ENCODE data around the gene SH3PXD2B. TPM values are rescaled to one million over a fixed set of nuclear protein-coding genes. Genes with fewer than 3 reads are reported as not detected.

SH3PXD2B gene
- total RNA-seq, 1 donor from 2014 or later = 62.4 TPM

- no peak for DNase-seq (ENCODE audit: low read depth)
- TF ChIP-seq CTCF (IDR thresholded peaks at IDR 0.05; ENCODE audit: insufficient read depth, low read length, poor library complexity, severe bottlenecking) = no peak
- H3K4me3 ChIP-seq (ENCODE audit: low read depth, low read length) = no peak overlapping the region
Observed at GRCh38 chr5:172450453-172450852, 3.9 kb downstream of the SH3PXD2B start.

DNA sequence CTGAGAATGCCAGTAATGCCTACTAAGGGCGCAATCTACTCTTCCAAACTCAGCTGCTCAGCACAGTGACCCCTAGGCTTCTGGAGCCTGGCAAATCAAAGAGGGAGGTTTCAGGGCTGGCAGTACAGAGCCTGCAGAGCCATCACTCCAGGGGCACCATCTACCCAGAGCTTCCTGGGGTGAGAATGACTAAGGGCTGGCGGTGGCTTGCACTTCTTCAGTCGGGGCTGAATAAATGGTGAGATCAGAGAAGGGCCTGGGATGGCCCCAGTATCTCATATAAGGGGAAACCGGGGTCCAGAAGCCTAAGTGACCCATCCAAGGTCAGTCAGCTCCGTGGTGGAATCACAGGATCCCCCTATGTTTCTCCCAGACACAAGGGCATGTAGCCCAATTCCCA, 5.3 kb downstream of the SH3PXD2B start:
- no peak for DNase-seq (ENCODE audit: low read depth)
- TF ChIP-seq CTCF (IDR thresholded peaks at IDR 0.05; ENCODE audit: insufficient read depth, low read length, poor library complexity, severe bottlenecking) = no peak
- H3K36me3 ChIP-seq (ENCODE audit: control insufficient read depth, insufficient read depth, low read length) = no peaks in the 10 kb centered on the region
- no peaks in the 10 kb centered on the region for H3K27me3 ChIP-seq (ENCODE audit: control insufficient read depth, insufficient read depth, low read length)
- no peak overlapping the region for H3K4me3 ChIP-seq (ENCODE audit: low read depth, low read length)

More at GRCh38 chr5:172450453-172450852, 3.9 kb downstream of the SH3PXD2B start:
- Histone ChIP-seq H3K27me3 (ENCODE audit: control insufficient read depth, insufficient read depth, low read length) (no peaks in the 10 kb centered on the region), H3K36me3 (ENCODE audit: control insufficient read depth, insufficient read depth, low read length) (no peaks in the 10 kb centered on the region)

GRCh38 chr5:172447646-172448365, 6.5 kb downstream of the SH3PXD2B start:
- no peaks in the 10 kb centered on the region for H3K27me3 ChIP-seq (ENCODE audit: control insufficient read depth, insufficient read depth, low read length)
- no peak for TF ChIP-seq CTCF (IDR thresholded peaks at IDR 0.05; ENCODE audit: insufficient read depth, low read length, poor library complexity, severe bottlenecking)

GRCh38 chr5:172446336-172447051, 7.8 kb downstream of the SH3PXD2B start:
- Histone ChIP-seq H3K27me3 (ENCODE audit: control insufficient read depth, insufficient read depth, low read length) (no peaks in the 10 kb centered on the region), H3K4me3 (ENCODE audit: low read depth, low read length) (no peak overlapping the region), H3K36me3 (ENCODE audit: control insufficient read depth, insufficient read depth, low read length) (peaks cover 1% of the 10 kb centered on the region)
- TF ChIP-seq CTCF (IDR thresholded peaks at IDR 0.05; ENCODE audit: insufficient read depth, low read length, poor library complexity, severe bottlenecking) = no peak
- DNase-seq (ENCODE audit: low read depth) = no peak

More at GRCh38 chr5:172447646-172448365, 6.5 kb downstream of the SH3PXD2B start:
- no peak for DNase-seq (ENCODE audit: low read depth)
- Histone ChIP-seq H3K36me3 (ENCODE audit: control insufficient read depth, insufficient read depth, low read length) (no peaks in the 10 kb centered on the region), H3K4me3 (ENCODE audit: low read depth, low read length) (no peak overlapping the region)

GRCh38 chr5:172445866-172446265, 8.5 kb downstream of the SH3PXD2B start:
- Histone ChIP-seq H3K27me3 (ENCODE audit: control insufficient read depth, insufficient read depth, low read length) (no peaks in the 10 kb centered on the region), H3K36me3 (ENCODE audit: control insufficient read depth, insufficient read depth, low read length) (peaks cover 1% of the 10 kb centered on the region), H3K4me3 (ENCODE audit: low read depth, low read length) (no peak overlapping the region)
- no peak for TF ChIP-seq CTCF (IDR thresholded peaks at IDR 0.05; ENCODE audit: insufficient read depth, low read length, poor library complexity, severe bottlenecking)
- DNase-seq (ENCODE audit: low read depth) = no peak

Measured in kidney epithelial cell (primary cell).